VCaP (cell line): ENCODE results near the gene COMMD10.

Experiments
- H3K27ac ChIP-seq: fragments of 450-650 bp; 2 replicates; pipeline ENCODE4 v1.5.1; 2017
- CTCF ChIP-seq: fragments of 450-650 bp; conservative IDR thresholded peaks from 2 replicates; pipeline ENCODE4 v1.5.1; 2017; ENCODE audit warnings: mild to moderate bottlenecking, moderate library complexity

Gene COMMD10

GRCh38 chr5:116303340-116303739 lies 218.5 kb downstream of the COMMD10 start:
- no peak for TF ChIP-seq CTCF
- H3K27ac ChIP-seq, result peak overlapping the region; percentile 81

GRCh38 chr5:116303810-116304209 lies 219.0 kb downstream of the COMMD10 start:
- no peak for TF ChIP-seq CTCF
- H3K27ac ChIP-seq, result peak overlapping the region; percentile 81

DNA sequence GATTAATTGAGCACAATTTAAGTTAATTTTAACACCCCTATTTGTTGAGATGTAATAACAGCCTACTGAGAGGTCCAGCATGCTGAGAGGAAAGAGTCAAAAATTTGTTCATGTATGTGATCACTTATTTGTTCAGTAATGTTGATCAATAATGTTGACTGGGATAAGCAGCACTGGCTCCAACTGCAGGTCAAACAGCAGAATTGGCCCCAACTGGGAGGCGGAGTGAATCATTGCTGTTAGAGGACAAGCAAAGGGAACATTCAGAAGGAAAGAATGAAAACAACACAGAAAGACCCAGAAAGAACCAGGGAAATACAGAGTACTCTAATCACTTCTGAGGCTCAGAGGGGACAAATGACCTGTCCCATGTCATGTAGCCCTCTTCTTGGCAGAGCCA lies 221.1 kb downstream of the COMMD10 start:
- TF ChIP-seq CTCF, result no peak

DNA sequence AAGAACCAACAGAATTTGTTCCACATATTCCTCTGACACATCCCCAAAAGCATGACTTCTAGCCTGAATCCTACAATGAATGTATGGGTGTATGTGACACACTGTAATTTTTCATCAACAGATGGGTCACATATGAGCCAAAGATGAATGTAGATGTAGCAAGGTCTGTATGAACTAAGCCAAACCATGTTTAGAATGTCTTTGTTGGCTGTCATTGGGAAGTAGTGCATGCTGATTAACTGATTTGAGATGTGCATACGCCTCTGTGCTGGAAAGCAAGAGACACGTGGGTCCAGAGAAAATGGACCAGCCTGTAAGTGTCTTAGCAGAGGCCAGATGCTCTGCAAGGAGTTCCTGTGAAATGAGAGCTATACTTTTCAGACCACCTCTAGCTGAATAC lies 222.0 kb downstream of the COMMD10 start:
- no peak overlapping the region for H3K27ac ChIP-seq
- no peak for TF ChIP-seq CTCF

More for the DNA sequence above, 221.1 kb downstream of the COMMD10 start:
- H3K27ac ChIP-seq, result no peak overlapping the region

DNA sequence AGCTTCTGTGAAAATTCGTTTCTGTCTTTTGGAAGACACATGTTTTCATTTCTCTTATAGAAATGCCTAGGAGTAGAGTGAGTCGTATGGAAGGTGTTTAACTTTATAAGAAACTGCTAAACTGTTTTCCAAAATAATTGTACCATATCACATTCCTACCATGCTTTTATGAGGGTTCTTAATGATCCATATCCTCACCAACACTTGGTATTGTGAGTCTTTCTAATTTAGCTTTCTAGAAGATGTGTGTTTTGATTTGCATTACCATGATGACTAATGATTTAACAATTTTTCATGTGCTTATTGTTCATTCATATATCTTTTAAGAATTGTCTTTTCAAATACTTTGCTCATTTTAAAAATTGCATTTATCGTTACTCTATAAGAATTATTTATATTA lies 223.6 kb downstream of the COMMD10 start:
- H3K27ac ChIP-seq, result no peak overlapping the region
- no peak for TF ChIP-seq CTCF

DNA sequence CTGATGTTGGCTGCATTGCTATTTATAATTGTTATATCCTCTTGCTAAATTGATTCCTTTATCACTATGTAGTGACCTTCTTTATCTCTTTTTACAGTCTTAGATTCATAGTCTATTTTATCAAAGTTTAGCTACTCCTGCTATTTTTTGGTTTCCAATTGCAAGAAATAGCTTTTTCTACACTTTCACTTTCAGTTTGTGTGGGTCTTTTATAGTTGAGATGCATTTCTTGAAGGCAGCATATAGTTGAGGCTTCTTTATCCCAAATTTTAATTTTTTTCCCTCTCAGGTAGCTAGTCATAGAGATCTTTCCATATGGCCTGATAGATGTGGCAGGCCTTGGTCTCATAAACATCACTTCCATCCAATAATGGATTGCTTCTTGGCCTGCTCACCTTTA lies 228.5 kb downstream of the COMMD10 start:
- no peak overlapping the region for H3K27ac ChIP-seq
- no peak for TF ChIP-seq CTCF

DNA sequence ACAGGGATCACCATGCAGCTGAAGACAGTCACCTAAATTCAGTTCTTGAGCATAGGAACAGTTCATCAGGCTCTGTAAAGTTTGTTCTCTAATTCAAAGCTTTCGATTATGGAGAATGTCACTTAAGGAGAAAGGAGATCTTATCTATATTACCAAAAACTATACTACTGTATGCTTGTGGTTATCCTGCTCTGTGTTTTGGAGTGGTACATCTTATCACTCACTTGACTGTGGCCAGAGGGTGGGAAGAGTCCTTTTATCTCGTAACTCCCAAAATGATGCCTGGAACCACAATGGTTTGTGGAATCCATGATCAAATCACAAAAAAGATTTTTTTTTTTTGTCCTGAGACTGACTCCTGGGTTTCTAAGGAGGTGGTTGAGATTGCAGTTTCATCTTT lies 230.7 kb downstream of the COMMD10 start:
- TF ChIP-seq CTCF, result no peak
- H3K27ac ChIP-seq, result no peak overlapping the region
